ENCODE measurements around the gene LY6G5B. TPM values are rescaled to one million over a fixed set of nuclear protein-coding genes. Genes with fewer than 3 reads are reported as not detected.
A peak's percentile ranks its signal among the peaks of the same experiment; 100 is the strongest.

LY6G5B gene
- total RNA-seq, 2 experiments from 2014 or later, result 12.3 to 28.7 TPM

DNA sequence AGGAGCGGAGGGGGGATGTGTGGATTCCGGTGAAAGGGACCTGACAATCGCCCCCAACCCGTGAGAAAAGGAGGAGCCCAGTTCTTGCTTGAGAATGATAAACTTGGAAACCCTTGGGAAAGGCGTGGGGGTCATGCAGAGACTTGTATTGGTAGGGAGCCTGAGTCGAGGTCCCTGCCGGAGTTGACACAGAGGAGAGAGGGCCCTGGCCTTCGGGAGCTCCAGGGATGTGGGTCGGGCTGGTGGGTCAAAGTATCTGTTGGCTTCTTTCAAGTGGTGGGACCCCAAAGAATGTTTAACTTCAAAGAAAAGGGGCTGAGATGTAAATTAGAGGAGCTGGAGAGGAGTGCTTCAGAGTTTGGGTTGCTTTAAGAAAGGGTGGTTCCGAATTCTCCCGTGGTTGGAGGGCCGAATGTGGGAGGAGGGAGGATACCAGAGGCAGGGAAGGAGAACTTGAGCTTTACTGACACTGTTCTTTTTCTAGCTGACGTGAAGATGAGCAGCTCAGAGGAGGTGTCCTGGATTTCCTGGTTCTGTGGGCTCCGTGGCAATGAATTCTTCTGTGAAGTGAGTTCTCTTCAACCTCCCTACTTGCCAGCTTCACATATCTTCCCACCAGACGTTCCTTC lies 3.3 kb upstream of the LY6G5B start:
- Histone ChIP-seq H3K9me3 (ENCODE audit: low read length) (no peaks in the 10 kb centered on the region), H3K27ac (ENCODE audit: low read depth, low read length, poor library complexity, severe bottlenecking) (peak overlapping the region; percentile 90), H3K4me2 (ENCODE audit: low read length) (peak overlapping the region; percentile 90), H3K79me2 (ENCODE audit: insufficient read depth, low read depth, low read length) (peaks cover 54% of the 10 kb centered on the region), H3K36me3 (ENCODE audit: insufficient read depth, low read length) (peaks cover 76% of the 10 kb centered on the region), H3K9me2 (ENCODE audit: insufficient read depth, low read length) (no peaks in the 10 kb centered on the region), H2AFZ (ENCODE audit: low read length) (no peak overlapping the region), H4K20me1 (ENCODE audit: insufficient read depth, low read length) (0 out of 2 replicates have a peak, but pooled peaks cover 3% of the 10 kb centered on the region), H3K4me1 (ENCODE audit: insufficient read depth, low read length, poor library complexity, severe bottlenecking) (peaks cover 36% of the 10 kb centered on the region), H3K4me3 (ENCODE audit: low read depth, low read length, poor library complexity, severe bottlenecking) (peak overlapping the region; percentile 99)
- CTCF ChIA-PET (ENCODE audit: unreplicated experiment), result no interaction called here
- DNase-seq (ENCODE audit: low spot score), result no peak
- TF ChIP-seq CTCF (conservative IDR thresholded peaks at IDR 0.05; ENCODE audit: low read length), result no peak
- no peak for TF ChIP-seq EZH2phosphoT487 (IDR thresholded peaks at IDR 0.05; ENCODE audit: borderline replicate concordance, low read depth, low read length)
- no TSS peak for BruUV-seq (replicated peaks)
- intact Hi-C loops (cut with micrococcal nuclease; ENCODE audit: unreplicated experiment), result no loop called here
- POLR2A ChIA-PET, result interaction anchor here (0.7 to 0.9 kb wide), 2 partner anchors 13 to 37 kb away, joined by 3 read pairs; partner anchors contain the start of gene ABHD16A

GRCh38 chr6:31676322-31676903 lies 6.6 kb downstream of the LY6G5B start:
- Histone ChIP-seq H3K36me3 (ENCODE audit: insufficient read depth, low read length) (peaks cover 31% of the 10 kb centered on the region), H3K4me3 (ENCODE audit: low read depth, low read length, poor library complexity, severe bottlenecking) (no peak overlapping the region), H3K4me1 (ENCODE audit: insufficient read depth, low read length, poor library complexity, severe bottlenecking) (peaks cover 28% of the 10 kb centered on the region), H3K9me2 (ENCODE audit: insufficient read depth, low read length) (no peaks in the 10 kb centered on the region), H3K4me2 (ENCODE audit: low read length) (no peak overlapping the region), H4K20me1 (ENCODE audit: insufficient read depth, low read length) (no peaks in the 10 kb centered on the region), H2AFZ (ENCODE audit: low read length) (no peak overlapping the region), H3K27ac (ENCODE audit: low read depth, low read length, poor library complexity, severe bottlenecking) (no peak overlapping the region), H3K79me2 (ENCODE audit: insufficient read depth, low read depth, low read length) (no peaks in the 10 kb centered on the region), H3K9me3 (ENCODE audit: low read length) (no peaks in the 10 kb centered on the region)
- BruUV-seq (replicated peaks), result no TSS peak
- DNase-seq (ENCODE audit: low spot score), result peak; percentile 36
- intact Hi-C loops (cut with micrococcal nuclease; ENCODE audit: unreplicated experiment), result no loop called here
- POLR2A ChIA-PET, result no interaction called here
- TF ChIP-seq CTCF (conservative IDR thresholded peaks at IDR 0.05; ENCODE audit: low read length) (no peak), EZH2phosphoT487 (IDR thresholded peaks at IDR 0.05; ENCODE audit: borderline replicate concordance, low read depth, low read length) (no peak)
- CTCF ChIA-PET (ENCODE audit: unreplicated experiment), result no interaction called here

DNA sequence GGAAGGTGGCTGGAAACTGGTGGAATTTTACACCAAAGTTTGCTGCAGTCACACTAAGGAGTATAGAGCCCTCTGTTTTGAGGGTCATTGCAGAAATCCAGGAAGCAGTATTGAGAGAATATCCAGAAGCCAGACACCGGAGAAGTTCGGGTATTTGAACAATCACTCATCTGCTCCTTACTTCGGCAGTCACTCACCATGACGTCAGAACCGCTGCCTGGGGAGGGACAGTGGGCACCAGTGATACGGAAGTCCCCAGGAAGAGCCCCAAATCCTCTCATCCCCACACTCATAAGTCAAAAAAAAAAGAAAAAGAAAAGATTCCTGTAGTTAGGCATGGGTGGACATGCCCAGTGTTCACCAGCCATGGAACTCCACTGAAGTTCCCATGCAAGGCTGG lies 7.1 kb downstream of the LY6G5B start:
- ChIA-PET CTCF (ENCODE audit: unreplicated experiment) (no interaction called here), POLR2A (interaction anchor here (0.6 to 0.7 kb wide), 2 partner anchors 24 to 207 kb away, joined by 3 to 4 read pairs; no protein-coding TSS in a partner anchor)
- no peak overlapping the region for H2AFZ ChIP-seq (ENCODE audit: low read length)
- no peak for TF ChIP-seq CTCF (conservative IDR thresholded peaks at IDR 0.05; ENCODE audit: low read length)
- TF ChIP-seq EZH2phosphoT487 (IDR thresholded peaks at IDR 0.05; ENCODE audit: borderline replicate concordance, low read depth, low read length), result no peak
- no peaks in the 10 kb centered on the region for H3K9me3 ChIP-seq (ENCODE audit: low read length)
- intact Hi-C loops (cut with micrococcal nuclease; ENCODE audit: unreplicated experiment), result no loop called here
- H3K36me3 ChIP-seq (ENCODE audit: insufficient read depth, low read length), result peaks cover 26% of the 10 kb centered on the region
- no peak overlapping the region for H3K4me2 ChIP-seq (ENCODE audit: low read length)
- no peak for DNase-seq (ENCODE audit: low spot score)
- H3K9me2 ChIP-seq (ENCODE audit: insufficient read depth, low read length), result no peaks in the 10 kb centered on the region
- no TSS peak for BruUV-seq (replicated peaks)
- H3K79me2 ChIP-seq (ENCODE audit: insufficient read depth, low read depth, low read length), result no peaks in the 10 kb centered on the region
- H3K4me3 ChIP-seq (ENCODE audit: low read depth, low read length, poor library complexity, severe bottlenecking), result no peak overlapping the region
- no peak overlapping the region for H3K27ac ChIP-seq (ENCODE audit: low read depth, low read length, poor library complexity, severe bottlenecking)
- H4K20me1 ChIP-seq (ENCODE audit: insufficient read depth, low read length), result no peaks in the 10 kb centered on the region
- H3K4me1 ChIP-seq (ENCODE audit: insufficient read depth, low read length, poor library complexity, severe bottlenecking), result peaks cover 30% of the 10 kb centered on the region
